Measurements from ENCODE around the gene PRKCE.
"Not testable (repeated sequence)": the region's sequence is repeated elsewhere in the genome, so short reads cannot be mapped to it uniquely, and the experiment has no call there.

The PRKCE gene

DNA sequence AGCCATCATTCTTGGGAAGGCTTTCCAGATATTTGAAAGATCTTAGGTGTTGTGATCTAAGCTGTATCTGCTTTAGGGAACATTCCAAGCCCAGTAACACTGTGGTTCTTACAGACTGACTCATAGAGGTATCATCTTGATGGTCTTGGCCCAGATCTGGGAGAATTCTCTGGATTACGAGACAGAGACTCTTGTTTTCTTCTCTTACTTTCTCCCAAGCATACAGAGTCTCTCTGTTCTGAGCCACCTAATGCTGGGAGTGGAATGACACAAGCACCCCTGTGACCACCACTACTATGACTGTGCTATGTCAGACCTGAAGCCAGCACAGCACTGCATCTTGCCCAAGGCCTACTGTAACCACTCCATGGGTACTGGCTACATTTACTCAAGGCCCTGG is 564.7 kb downstream of the PRKCE start:
- TF ChIP-seq, protein P1, sequence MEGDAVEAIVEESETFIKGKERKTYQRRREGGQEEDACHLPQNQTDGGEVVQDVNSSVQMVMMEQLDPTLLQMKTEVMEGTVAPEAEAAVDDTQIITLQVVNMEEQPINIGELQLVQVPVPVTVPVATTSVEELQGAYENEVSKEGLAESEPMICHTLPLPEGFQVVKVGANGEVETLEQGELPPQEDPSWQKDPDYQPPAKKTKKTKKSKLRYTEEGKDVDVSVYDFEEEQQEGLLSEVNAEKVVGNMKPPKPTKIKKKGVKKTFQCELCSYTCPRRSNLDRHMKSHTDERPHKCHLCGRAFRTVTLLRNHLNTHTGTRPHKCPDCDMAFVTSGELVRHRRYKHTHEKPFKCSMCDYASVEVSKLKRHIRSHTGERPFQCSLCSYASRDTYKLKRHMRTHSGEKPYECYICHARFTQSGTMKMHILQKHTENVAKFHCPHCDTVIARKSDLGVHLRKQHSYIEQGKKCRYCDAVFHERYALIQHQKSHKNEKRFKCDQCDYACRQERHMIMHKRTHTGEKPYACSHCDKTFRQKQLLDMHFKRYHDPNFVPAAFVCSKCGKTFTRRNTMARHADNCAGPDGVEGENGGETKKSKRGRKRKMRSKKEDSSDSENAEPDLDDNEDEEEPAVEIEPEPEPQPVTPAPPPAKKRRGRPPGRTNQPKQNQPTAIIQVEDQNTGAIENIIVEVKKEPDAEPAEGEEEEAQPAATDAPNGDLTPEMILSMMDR (IDR thresholded peaks at IDR 0.05; ENCODE audit: low read depth, low read length, missing control alignments), result no peak
- no peak for DNase-seq (ENCODE audit: low read depth)

GRCh38 chr2:46223514-46223913 is 572.0 kb downstream of the PRKCE start:
- not testable (repeated sequence) for H3K4me3 ChIP-seq (ENCODE audit: low read depth, low read length); DNase-seq (ENCODE audit: low read depth)

More for the DNA sequence above, 564.7 kb downstream of the PRKCE start:
- H3K4me3 ChIP-seq (ENCODE audit: low read depth, low read length), result no peak overlapping the region

DNA sequence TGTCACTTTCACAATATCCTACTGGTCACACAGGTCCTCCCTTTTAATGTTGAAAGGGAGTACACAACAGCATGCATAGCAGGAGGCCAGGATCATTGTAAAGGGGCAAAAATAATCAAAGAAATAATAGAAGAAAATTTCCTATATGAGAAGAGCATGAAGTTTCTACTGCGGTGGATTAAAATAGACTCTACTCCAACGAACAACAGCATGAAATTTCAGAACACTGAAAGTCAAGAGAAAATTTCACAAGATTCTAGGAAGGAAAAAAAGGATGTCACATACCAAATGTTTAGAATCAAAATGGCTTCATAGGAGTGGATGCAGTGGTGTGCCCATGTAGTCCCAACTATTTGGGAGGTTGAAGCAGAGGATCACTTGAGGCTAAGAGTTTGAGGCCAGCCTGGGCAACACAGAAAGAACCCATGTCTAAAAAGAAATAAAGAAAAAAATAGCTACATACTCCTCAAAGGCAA is 573.7 kb downstream of the PRKCE start:
- TF ChIP-seq, protein P1 (IDR thresholded peaks at IDR 0.05; ENCODE audit: low read depth, low read length, missing control alignments), result no peak
- H3K4me3 ChIP-seq (ENCODE audit: low read depth, low read length), result no peak overlapping the region
- DNase-seq (ENCODE audit: low read depth), result no peak

DNA sequence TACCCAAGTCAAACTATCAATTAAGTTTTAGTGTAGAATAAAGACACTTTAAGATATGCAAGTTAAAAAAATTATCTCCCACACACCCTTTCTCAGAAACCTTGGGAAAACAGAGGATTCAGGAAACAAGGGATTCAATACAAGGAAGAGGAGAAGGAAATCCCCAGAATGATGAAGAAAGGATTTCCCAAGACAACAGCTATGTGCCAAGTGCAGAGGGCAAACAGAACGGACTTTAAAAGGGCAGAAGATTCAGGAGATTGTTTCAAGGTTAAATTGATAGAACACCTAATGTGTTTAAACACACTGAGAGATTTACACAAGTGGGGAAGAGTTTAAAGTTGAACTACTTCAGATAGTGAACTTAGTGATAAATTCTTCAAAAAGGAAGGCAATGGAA is 574.3 kb downstream of the PRKCE start:
- DNase-seq (ENCODE audit: low read depth), result no peak
- H3K4me3 ChIP-seq (ENCODE audit: low read depth, low read length), result no peak overlapping the region
- TF ChIP-seq, protein P1 (IDR thresholded peaks at IDR 0.05; ENCODE audit: low read depth, low read length, missing control alignments), result no peak

- TF ChIP-seq, protein P1 (IDR thresholded peaks at IDR 0.05; ENCODE audit: low read depth, low read length, missing control alignments), result no peak
- H3K4me3 ChIP-seq (ENCODE audit: low read depth, low read length), result no peak overlapping the region
- no peak for DNase-seq (ENCODE audit: low read depth)
Measured at GRCh38 chr2:46226620-46227019, 575.1 kb downstream of the PRKCE start.

GRCh38 chr2:46227022-46227421 is 575.5 kb downstream of the PRKCE start:
- no peak for DNase-seq (ENCODE audit: low read depth)
- no peak overlapping the region for H3K4me3 ChIP-seq (ENCODE audit: low read depth, low read length)
- TF ChIP-seq, protein P1 (IDR thresholded peaks at IDR 0.05; ENCODE audit: low read depth, low read length, missing control alignments), result no peak

GRCh38 chr2:46227674-46228289 is 576.3 kb downstream of the PRKCE start:
- no peak overlapping the region for H3K4me3 ChIP-seq (ENCODE audit: low read depth, low read length)
- TF ChIP-seq, protein P1 (IDR thresholded peaks at IDR 0.05; ENCODE audit: low read depth, low read length, missing control alignments), result no peak
- DNase-seq (ENCODE audit: low read depth), result no peak
